ENCODE results near the gene TRAF5.
"Not testable (repeated sequence)": the region's sequence is repeated elsewhere in the genome, so short reads cannot be mapped to it uniquely, and the experiment has no call there.

GRCh38 chr1:211416628-211417323 is 90.1 kb downstream of the TRAF5 start:
- not testable (repeated sequence) for TF ChIP-seq CTCF, POLR2A (IDR thresholded peaks at IDR 0.05)
